ENCODE results near the gene SOX10. TPM values are rescaled to one million over a fixed set of nuclear protein-coding genes. Genes with fewer than 3 reads are reported as not detected.
A peak's percentile ranks its signal among the peaks of the same experiment; 100 is the strongest.

SOX10 gene
- total and polyA plus RNA-seq, 12 donors, result 0.11 to 3.8 (median 1.1) TPM

DNA sequence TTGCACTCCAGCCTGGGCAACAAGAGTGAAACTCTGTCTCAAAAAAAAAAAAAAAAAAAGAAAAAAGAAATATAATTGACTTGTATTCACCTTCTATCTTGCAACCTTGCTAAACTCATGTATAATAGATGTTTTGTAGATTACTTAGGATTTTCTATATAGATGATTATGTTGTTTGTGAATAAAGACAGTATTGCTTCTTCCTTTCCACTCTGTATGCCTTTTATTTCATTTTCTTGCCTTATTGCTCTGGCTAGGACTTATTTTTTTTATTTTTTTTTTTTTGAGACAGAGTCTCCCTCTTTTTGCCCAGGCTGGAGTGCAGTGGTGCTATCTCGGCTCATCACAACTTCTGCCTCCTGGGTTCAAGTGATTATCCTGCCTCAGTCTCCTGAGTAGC lies 29.7 kb upstream of the SOX10 start:
- WGBS, 2 donors, result 92 to 100% methylated on average over 1 of the region's 1 CpG
- ATAC-seq, result no peak

DNA sequence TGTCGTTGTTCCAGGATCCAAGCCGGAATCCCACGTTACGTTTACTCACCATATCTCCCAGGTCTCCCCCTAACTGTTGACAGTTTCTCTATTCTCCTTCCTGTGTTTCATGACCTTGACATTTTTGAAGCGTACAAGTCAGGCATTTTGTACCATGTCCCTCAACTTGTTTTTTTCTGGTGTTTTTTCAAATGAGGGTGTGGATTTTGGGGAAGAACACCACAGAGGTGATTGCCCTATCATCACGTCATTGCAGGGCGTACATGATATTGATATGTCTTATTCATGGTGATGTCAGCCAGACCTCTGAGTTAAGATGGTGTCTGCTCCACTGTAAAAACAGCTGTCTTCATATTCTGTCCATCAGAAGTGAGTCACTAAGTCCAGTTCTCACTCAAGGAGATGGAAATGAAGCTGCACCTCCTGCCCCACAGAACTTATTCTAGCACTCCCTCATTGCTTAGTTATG lies 28.3 kb upstream of the SOX10 start:
- Histone ChIP-seq H3K4me1 (peaks cover 9 to 19% (median 17%) of the 10 kb centered on the region in 9 donors), H3K27ac (no peak overlapping the region), H3K4me3 (no peak overlapping the region), H3K27me3 (no peaks in the 10 kb centered on the region), H3K36me3 (no peaks in the 10 kb centered on the region), H3K9me3 (peaks cover 0 to 8% (median 0%) of the 10 kb centered on the region in 11 donors)
- ATAC-seq (no peak), DNase-seq (no peak)
- 53 to 54% methylated on average over 7 of the region's 7 CpGs for WGBS, 2 donors
- intact Hi-C loops (cut with DNase I), result no loop called here
- TF ChIP-seq, protein P1, sequence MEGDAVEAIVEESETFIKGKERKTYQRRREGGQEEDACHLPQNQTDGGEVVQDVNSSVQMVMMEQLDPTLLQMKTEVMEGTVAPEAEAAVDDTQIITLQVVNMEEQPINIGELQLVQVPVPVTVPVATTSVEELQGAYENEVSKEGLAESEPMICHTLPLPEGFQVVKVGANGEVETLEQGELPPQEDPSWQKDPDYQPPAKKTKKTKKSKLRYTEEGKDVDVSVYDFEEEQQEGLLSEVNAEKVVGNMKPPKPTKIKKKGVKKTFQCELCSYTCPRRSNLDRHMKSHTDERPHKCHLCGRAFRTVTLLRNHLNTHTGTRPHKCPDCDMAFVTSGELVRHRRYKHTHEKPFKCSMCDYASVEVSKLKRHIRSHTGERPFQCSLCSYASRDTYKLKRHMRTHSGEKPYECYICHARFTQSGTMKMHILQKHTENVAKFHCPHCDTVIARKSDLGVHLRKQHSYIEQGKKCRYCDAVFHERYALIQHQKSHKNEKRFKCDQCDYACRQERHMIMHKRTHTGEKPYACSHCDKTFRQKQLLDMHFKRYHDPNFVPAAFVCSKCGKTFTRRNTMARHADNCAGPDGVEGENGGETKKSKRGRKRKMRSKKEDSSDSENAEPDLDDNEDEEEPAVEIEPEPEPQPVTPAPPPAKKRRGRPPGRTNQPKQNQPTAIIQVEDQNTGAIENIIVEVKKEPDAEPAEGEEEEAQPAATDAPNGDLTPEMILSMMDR (IDR thresholded peaks at IDR 0.05), result no peak

More for the DNA sequence above, 29.7 kb upstream of the SOX10 start:
- intact Hi-C loops (cut with DNase I), result no loop called here
- no peak for DNase-seq
- Histone ChIP-seq H3K27me3 (no peaks in the 10 kb centered on the region), H3K9me3 (peaks cover 0 to 8% (median 0%) of the 10 kb centered on the region in 11 donors), H3K27ac (no peak overlapping the region), H3K4me1 (peaks cover 12 to 24% (median 21%) of the 10 kb centered on the region in 9 donors), H3K36me3 (no peaks in the 10 kb centered on the region), H3K4me3 (no peak overlapping the region)
- TF ChIP-seq, protein P1 (IDR thresholded peaks at IDR 0.05), result no peak

GRCh38 chr22:38009000-38009806 lies 24.8 kb upstream of the SOX10 start:
- Histone ChIP-seq H3K4me3 (no peak overlapping the region), H3K4me1 (no peaks in the 10 kb centered on the region), H3K27me3 (no peaks in the 10 kb centered on the region), H3K9me3 (peaks cover 0 to 6% (median 0%) of the 10 kb centered on the region in 11 donors), H3K27ac (no peak overlapping the region), H3K36me3 (no peaks in the 10 kb centered on the region)
- TF ChIP-seq, protein P1 (IDR thresholded peaks at IDR 0.05), result no peak
- DNase-seq, result no peak
- ATAC-seq, result peak in 1 of 8 donors; percentile 22
- WGBS, 2 donors, result 77 to 82% methylated on average over 14 of the region's 14 CpGs
- intact Hi-C loops (cut with DNase I), result no loop called here

GRCh38 chr22:38007330-38007902 lies 23.1 kb upstream of the SOX10 start:
- Histone ChIP-seq H3K27ac (no peak overlapping the region), H3K4me3 (no peak overlapping the region), H3K36me3 (no peaks in the 10 kb centered on the region), H3K9me3 (no peaks in the 10 kb centered on the region), H3K27me3 (no peaks in the 10 kb centered on the region), H3K4me1 (no peaks in the 10 kb centered on the region)
- ATAC-seq, result no peak
- no peak for DNase-seq
- 90 to 92% methylated on average over 13 of the region's 13 CpGs for WGBS, 2 donors
- TF ChIP-seq, protein P1 (IDR thresholded peaks at IDR 0.05), result no peak
- intact Hi-C loops (cut with DNase I), result no loop called here
